GM19193 (cell line): ENCODE data around the gene MSH5.

Experiments used
- POLR2A ChIP-seq: IDR thresholded peaks from 4 replicates; pipeline ENCODE4 v1.6.1; 2011; ENCODE audit not compliant: insufficient read depth, insufficient read length; ENCODE audit errors: extremely low read depth

The MSH5 gene

GRCh38 chr6:31750411-31751022, 10.7 kb downstream of the MSH5 start:
- no peak for TF ChIP-seq POLR2A

- no peak for TF ChIP-seq POLR2A
Observed at GRCh38 chr6:31752739-31753319, 13.0 kb downstream of the MSH5 start.

GRCh38 chr6:31758281-31758680, 18.5 kb downstream of the MSH5 start:
- TF ChIP-seq POLR2A = no peak

- TF ChIP-seq POLR2A = no peak
Observed at GRCh38 chr6:31760790-31761189, 21.0 kb downstream of the MSH5 start.

- TF ChIP-seq POLR2A = no peak
Observed at GRCh38 chr6:31761343-31761742, 21.5 kb downstream of the MSH5 start.

- TF ChIP-seq POLR2A = no peak
Observed at GRCh38 chr6:31762356-31762755, 22.6 kb downstream of the MSH5 start, which contains the start of gene SAPCD1. TSS of gene SAPCD1 (plus strand) at chr6:31762656. CDS start at chr6:31763055, 399 bp downstream.

GRCh38 chr6:31762878-31763618, 23.2 kb downstream of the MSH5 start:
- TF ChIP-seq POLR2A = no peak

- no peak for TF ChIP-seq POLR2A
Observed at GRCh38 chr6:31763619-31763940, 23.8 kb downstream of the MSH5 start.

- no peak for TF ChIP-seq POLR2A
Observed at GRCh38 chr6:31764198-31764597, 24.4 kb downstream of the MSH5 start.

- peak; percentile 21 for TF ChIP-seq POLR2A
Observed at GRCh38 chr6:31765559-31765909, 25.7 kb downstream of the MSH5 start.

- TF ChIP-seq POLR2A = peak; percentile 16
Observed at GRCh38 chr6:31765910-31766794, 26.3 kb downstream of the MSH5 start.

GRCh38 chr6:31767096-31767645, 27.4 kb downstream of the MSH5 start:
- TF ChIP-seq POLR2A = no peak

GRCh38 chr6:31768363-31769257, 28.8 kb downstream of the MSH5 start:
- no peak for TF ChIP-seq POLR2A
